ENCODE data around the gene ATP8A2.

Gene ATP8A2

DNA sequence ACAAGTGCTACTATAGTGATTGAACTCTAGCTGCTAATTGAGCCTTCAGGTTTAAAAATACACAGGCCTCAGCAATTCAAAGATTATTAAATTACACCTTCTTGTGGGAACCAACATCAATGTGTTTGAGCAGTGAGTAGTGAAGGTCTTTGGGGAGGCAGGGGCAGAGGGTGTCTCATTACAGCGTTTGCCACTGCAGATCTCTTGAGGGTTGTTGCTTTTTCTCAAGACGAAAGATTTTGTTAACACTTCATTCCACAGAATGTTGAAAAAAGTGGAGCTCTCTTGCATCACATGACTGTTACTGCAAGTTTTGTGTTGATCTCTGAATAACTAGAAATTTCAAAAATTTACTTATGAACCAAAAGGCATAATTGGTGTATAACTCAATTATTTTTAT is 253.6 kb downstream of the ATP8A2 start:
- Histone ChIP-seq H3K27me3 (replicated peaks; ENCODE audit: control insufficient read depth, insufficient read depth, low read length) (no peaks in the 10 kb centered on the region), H3K4me3 (replicated peaks; ENCODE audit: low read depth, low read length) (no peak overlapping the region), H3K36me3 (ENCODE audit: control insufficient read depth, insufficient read depth, low read length) (no peaks in the 10 kb centered on the region)
- no peak for DNase-seq (ENCODE audit: extremely low read depth, insufficient read length)
- TF ChIP-seq, protein P1, sequence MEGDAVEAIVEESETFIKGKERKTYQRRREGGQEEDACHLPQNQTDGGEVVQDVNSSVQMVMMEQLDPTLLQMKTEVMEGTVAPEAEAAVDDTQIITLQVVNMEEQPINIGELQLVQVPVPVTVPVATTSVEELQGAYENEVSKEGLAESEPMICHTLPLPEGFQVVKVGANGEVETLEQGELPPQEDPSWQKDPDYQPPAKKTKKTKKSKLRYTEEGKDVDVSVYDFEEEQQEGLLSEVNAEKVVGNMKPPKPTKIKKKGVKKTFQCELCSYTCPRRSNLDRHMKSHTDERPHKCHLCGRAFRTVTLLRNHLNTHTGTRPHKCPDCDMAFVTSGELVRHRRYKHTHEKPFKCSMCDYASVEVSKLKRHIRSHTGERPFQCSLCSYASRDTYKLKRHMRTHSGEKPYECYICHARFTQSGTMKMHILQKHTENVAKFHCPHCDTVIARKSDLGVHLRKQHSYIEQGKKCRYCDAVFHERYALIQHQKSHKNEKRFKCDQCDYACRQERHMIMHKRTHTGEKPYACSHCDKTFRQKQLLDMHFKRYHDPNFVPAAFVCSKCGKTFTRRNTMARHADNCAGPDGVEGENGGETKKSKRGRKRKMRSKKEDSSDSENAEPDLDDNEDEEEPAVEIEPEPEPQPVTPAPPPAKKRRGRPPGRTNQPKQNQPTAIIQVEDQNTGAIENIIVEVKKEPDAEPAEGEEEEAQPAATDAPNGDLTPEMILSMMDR (IDR thresholded peaks at IDR 0.05; ENCODE audit: insufficient read depth, low read length, poor library complexity, severe bottlenecking), result no peak

DNA sequence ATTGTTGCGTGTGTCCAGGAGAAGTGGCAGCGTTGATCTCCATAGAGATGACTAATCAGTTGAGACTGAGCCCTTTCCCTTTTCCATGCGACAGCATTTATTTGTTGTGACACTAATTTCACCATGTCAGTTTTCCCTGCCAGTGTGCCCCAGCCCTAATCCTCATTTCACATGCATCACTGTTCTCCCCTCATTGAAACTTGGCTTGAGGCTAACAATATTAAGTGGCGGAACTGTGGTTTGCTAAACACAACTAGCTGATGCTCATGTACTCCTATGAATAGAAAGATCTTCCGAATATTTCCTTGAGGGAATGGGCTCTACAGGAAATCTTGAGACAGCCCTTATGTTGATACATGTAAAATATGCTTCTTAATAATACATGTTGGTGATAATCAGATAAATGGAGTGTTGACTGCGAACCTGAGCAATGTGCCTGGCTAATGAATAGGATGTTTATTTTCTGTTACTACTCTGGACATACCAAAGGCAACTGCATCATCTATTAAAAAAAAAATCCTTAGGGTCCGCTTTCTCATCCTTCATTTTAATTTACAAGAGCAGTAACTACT is 258.6 kb downstream of the ATP8A2 start:
- no peak for DNase-seq (ENCODE audit: extremely low read depth, insufficient read length)
- no peaks in the 10 kb centered on the region for H3K27me3 ChIP-seq (replicated peaks; ENCODE audit: control insufficient read depth, insufficient read depth, low read length)
- H3K4me3 ChIP-seq (replicated peaks; ENCODE audit: low read depth, low read length), result no peak overlapping the region
- TF ChIP-seq, protein P1 (IDR thresholded peaks at IDR 0.05; ENCODE audit: insufficient read depth, low read length, poor library complexity, severe bottlenecking), result no peak
- H3K36me3 ChIP-seq (ENCODE audit: control insufficient read depth, insufficient read depth, low read length), result no peaks in the 10 kb centered on the region

DNA sequence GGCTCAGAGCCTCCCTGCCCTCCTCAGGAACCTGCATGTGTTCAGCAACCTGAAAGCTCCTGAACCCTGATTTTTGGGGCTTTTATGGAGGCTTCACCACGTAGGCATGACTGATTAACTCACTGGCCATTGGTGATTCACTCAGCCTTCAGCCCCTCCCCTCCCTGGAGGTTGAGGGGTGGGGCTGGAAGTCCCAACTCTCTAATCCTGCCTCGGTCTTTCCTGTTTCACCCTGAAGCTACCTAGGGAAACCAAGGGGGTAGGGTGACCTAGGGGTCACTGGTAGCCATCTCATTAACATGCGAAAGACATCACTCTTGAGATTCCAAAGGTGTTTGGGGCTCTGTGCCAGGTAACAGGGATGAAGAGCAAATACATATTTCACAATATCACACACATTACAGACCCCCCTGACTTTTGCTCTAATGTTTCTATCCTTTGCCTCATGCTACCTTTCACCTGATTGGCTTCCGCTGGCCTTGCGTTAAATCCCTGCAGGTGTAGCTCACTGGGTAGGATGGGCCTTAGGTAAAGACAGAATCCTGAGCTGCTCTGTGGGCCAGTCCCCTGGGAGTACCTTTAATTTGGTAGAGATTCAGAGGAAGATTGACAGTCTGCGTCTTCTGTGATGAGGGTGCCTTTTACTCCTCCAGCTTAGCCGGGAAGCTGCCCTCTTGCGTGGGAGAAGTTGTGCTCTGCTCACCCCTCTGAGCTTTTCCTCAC is 260.6 kb downstream of the ATP8A2 start:
- no peaks in the 10 kb centered on the region for H3K27me3 ChIP-seq (replicated peaks; ENCODE audit: control insufficient read depth, insufficient read depth, low read length)
- DNase-seq (ENCODE audit: extremely low read depth, insufficient read length), result no peak
- no peaks in the 10 kb centered on the region for H3K36me3 ChIP-seq (ENCODE audit: control insufficient read depth, insufficient read depth, low read length)
- no peak overlapping the region for H3K4me3 ChIP-seq (replicated peaks; ENCODE audit: low read depth, low read length)
- TF ChIP-seq, protein P1 (IDR thresholded peaks at IDR 0.05; ENCODE audit: insufficient read depth, low read length, poor library complexity, severe bottlenecking), result no peak

DNA sequence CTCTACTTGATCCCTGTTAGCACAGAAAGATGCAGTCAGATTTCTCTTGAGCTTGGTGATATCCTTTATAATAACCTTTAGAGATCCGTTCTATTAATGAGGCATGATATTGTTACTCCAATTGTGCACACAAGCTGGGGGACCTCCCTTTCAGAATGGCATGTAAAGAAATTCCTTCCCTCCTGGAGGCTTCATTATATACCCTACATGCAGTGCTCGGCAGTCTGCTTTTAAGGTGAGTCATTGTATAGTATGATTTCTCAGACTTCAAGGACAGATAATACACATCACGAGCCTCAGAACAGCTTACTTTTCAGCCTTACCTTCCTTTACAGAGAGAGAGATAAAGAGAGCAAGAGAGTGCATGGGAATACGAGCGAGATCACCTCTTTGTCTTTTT is 261.3 kb downstream of the ATP8A2 start:
- no peak overlapping the region for H3K4me3 ChIP-seq (replicated peaks; ENCODE audit: low read depth, low read length)
- no peak for DNase-seq (ENCODE audit: extremely low read depth, insufficient read length)
- TF ChIP-seq, protein P1 (IDR thresholded peaks at IDR 0.05; ENCODE audit: insufficient read depth, low read length, poor library complexity, severe bottlenecking), result no peak
- H3K27me3 ChIP-seq (replicated peaks; ENCODE audit: control insufficient read depth, insufficient read depth, low read length), result no peaks in the 10 kb centered on the region
- no peaks in the 10 kb centered on the region for H3K36me3 ChIP-seq (ENCODE audit: control insufficient read depth, insufficient read depth, low read length)

DNA sequence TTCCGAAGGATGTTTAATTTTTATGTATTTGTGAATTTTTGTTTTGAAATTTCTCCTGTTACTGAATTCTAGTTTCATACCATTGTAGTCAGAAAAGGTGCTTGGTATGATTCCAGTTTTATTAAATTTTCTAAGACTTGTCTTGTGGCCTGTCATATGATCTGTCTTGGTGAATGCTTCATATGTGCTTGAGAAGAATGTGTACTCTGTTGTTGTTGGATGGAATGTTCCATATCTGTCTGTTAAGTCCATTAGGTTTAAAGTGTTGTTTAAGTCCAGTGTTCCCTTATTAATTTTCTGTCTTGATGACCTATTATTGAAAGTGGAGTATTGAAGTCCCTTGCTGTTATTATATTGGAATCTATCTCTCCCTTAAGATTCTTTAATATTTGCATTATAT is 273.9 kb downstream of the ATP8A2 start:
- TF ChIP-seq, protein P1 (IDR thresholded peaks at IDR 0.05; ENCODE audit: insufficient read depth, low read length, poor library complexity, severe bottlenecking), result no peak
- Histone ChIP-seq H3K36me3 (ENCODE audit: control insufficient read depth, insufficient read depth, low read length) (no peaks in the 10 kb centered on the region), H3K27me3 (replicated peaks; ENCODE audit: control insufficient read depth, insufficient read depth, low read length) (peaks cover 1% of the 10 kb centered on the region; the same call in 1 of the 2 replicates), H3K4me3 (replicated peaks; ENCODE audit: low read depth, low read length) (no peak overlapping the region)
- no peak for DNase-seq (ENCODE audit: extremely low read depth, insufficient read length)

Data from GM06990 (cell line).